HG03378 (cell line): ENCODE data around the gene ST6GALNAC5.
"Not testable (repeated sequence)": the region's sequence is repeated elsewhere in the genome, so short reads cannot be mapped to it uniquely, and the experiment has no call there.

Source experiments
- ATAC-seq: cut with Tn5 transposase; IDR thresholded peaks from one replicate; pipeline ENCODE4 v1.9.1; 2021; ENCODE audit warnings: mild to moderate bottlenecking, moderate library complexity; ENCODE audit not compliant: unreplicated experiment

The ST6GALNAC5 gene

GRCh38 chr1:76867342-76868130 is at the start of gene ST6GALNAC5:
TSS of gene ST6GALNAC5 (plus strand) at chr1:76867480.
- ATAC-seq, result no peak

- no peak for ATAC-seq
These were observed 47.3 kb upstream of the ST6GALNAC5 start for GRCh38 chr1:76820028-76820427.

- ATAC-seq, result not testable (repeated sequence)
These were observed 44.3 kb upstream of the ST6GALNAC5 start for GRCh38 chr1:76822961-76823360.

- ATAC-seq, result no peak
These were observed 43.2 kb upstream of the ST6GALNAC5 start for GRCh38 chr1:76824106-76824505.

- ATAC-seq, result no peak
These were observed 41.0 kb upstream of the ST6GALNAC5 start for GRCh38 chr1:76826072-76826845.

- no peak for ATAC-seq
These were observed 40.2 kb upstream of the ST6GALNAC5 start for GRCh38 chr1:76827066-76827465.

GRCh38 chr1:76830373-76830772 is 36.9 kb upstream of the ST6GALNAC5 start:
- ATAC-seq, result no peak

GRCh38 chr1:76832521-76832920 is 34.8 kb upstream of the ST6GALNAC5 start:
- ATAC-seq, result no peak

- ATAC-seq, result no peak
These were observed 34.1 kb upstream of the ST6GALNAC5 start for GRCh38 chr1:76833151-76833550.

GRCh38 chr1:76833856-76834255 is 33.4 kb upstream of the ST6GALNAC5 start:
- ATAC-seq, result no peak

- no peak for ATAC-seq
These were observed 32.1 kb upstream of the ST6GALNAC5 start for GRCh38 chr1:76835203-76835602.

GRCh38 chr1:76840278-76840677 is 27.0 kb upstream of the ST6GALNAC5 start:
- no peak for ATAC-seq

GRCh38 chr1:76841460-76841859 is 25.8 kb upstream of the ST6GALNAC5 start:
- no peak for ATAC-seq

GRCh38 chr1:76843821-76844464 is 23.3 kb upstream of the ST6GALNAC5 start:
- ATAC-seq, result peak; percentile 54

- no peak for ATAC-seq
These were observed 13.0 kb upstream of the ST6GALNAC5 start for GRCh38 chr1:76854255-76854654.

GRCh38 chr1:76856104-76856503 is 11.2 kb upstream of the ST6GALNAC5 start:
- ATAC-seq, result no peak

- no peak for ATAC-seq
These were observed 10.1 kb upstream of the ST6GALNAC5 start for GRCh38 chr1:76857138-76857537.

- ATAC-seq, result no peak
These were observed 9.3 kb upstream of the ST6GALNAC5 start for GRCh38 chr1:76857973-76858372.

GRCh38 chr1:76861149-76861548 is 6.1 kb upstream of the ST6GALNAC5 start:
- no peak for ATAC-seq

- no peak for ATAC-seq
These were observed 4.8 kb upstream of the ST6GALNAC5 start for GRCh38 chr1:76862447-76862846.

- no peak for ATAC-seq
These were observed 2.9 kb upstream of the ST6GALNAC5 start for GRCh38 chr1:76864383-76864782.
